ENCODE data around the gene AHI1. TPM values are rescaled to one million over a fixed set of nuclear protein-coding genes. Genes with fewer than 3 reads are reported as not detected.

Gene AHI1
- total RNA-seq, 1 donor from 2014 or later: 14.2 TPM

- Histone ChIP-seq H3K9ac (ENCODE audit: low read length) (peak overlapping the region; percentile 85), H3K27me3 (ENCODE audit: insufficient read depth, low read length) (no peaks in the 10 kb centered on the region), H3K36me3 (ENCODE audit: insufficient read depth, low read length) (no peaks in the 10 kb centered on the region), H3K4me3 (ENCODE audit: insufficient read depth, low read depth, low read length) (peak overlapping the region; percentile 43), H3K27ac (ENCODE audit: low read depth, low read length) (peak overlapping the region; percentile 99), H2AFZ (ENCODE audit: low read depth, low read length) (no peak overlapping the region), H3K9me3 (ENCODE audit: insufficient read depth, low read depth, low read length) (no peaks in the 10 kb centered on the region), H3K79me2 (ENCODE audit: insufficient read depth, low read length) (peaks cover 6% of the 10 kb centered on the region), H3K4me2 (ENCODE audit: low read length) (peak overlapping the region; percentile 83), H4K20me1 (ENCODE audit: insufficient read depth, low read length) (no peaks in the 10 kb centered on the region), H3K4me1 (ENCODE audit: insufficient read depth, low read length) (peaks cover 17% of the 10 kb centered on the region)
- Mint-ChIP-seq H3K4me1 (ENCODE audit: low read depth, unreplicated experiment) (peaks cover 12% of the 10 kb centered on the region), H3K9me3 (ENCODE audit: unreplicated experiment) (no peaks in the 10 kb centered on the region), H3K4me3 (ENCODE audit: unreplicated experiment) (no peak overlapping the region), H3K27me3 (ENCODE audit: low read depth, unreplicated experiment) (no peaks in the 10 kb centered on the region), H3K27ac (ENCODE audit: unreplicated experiment) (peak overlapping the region; percentile 93), H3K36me3 (ENCODE audit: low read depth, unreplicated experiment) (no peaks in the 10 kb centered on the region)
- FAIRE-seq: peak; percentile 65
- TF ChIP-seq CTCF (IDR thresholded peaks at IDR 0.05; ENCODE audit: insufficient read depth, low read depth, low read length) (no peak), EZH2 (IDR thresholded peaks at IDR 0.05; ENCODE audit: insufficient read depth, low read length) (no peak)
- DNase-seq (ENCODE audit: low read depth): peak; percentile 96
Measured at GRCh38 chr6:135358251-135358821, 139.2 kb downstream of the AHI1 start.

- Mint-ChIP-seq H3K4me3 (ENCODE audit: unreplicated experiment) (no peak overlapping the region), H3K4me1 (ENCODE audit: low read depth, unreplicated experiment) (peaks cover 16% of the 10 kb centered on the region), H3K27me3 (ENCODE audit: low read depth, unreplicated experiment) (no peaks in the 10 kb centered on the region), H3K27ac (ENCODE audit: unreplicated experiment) (no peak overlapping the region), H3K9me3 (ENCODE audit: unreplicated experiment) (no peaks in the 10 kb centered on the region), H3K36me3 (ENCODE audit: low read depth, unreplicated experiment) (no peaks in the 10 kb centered on the region)
- no peaks in the 10 kb centered on the region for H3K36me3 ChIP-seq (ENCODE audit: insufficient read depth, low read length)
- H2AFZ ChIP-seq (ENCODE audit: low read depth, low read length): no peak overlapping the region
- H3K4me2 ChIP-seq (ENCODE audit: low read length): no peak overlapping the region
- H3K27me3 ChIP-seq (ENCODE audit: insufficient read depth, low read length): no peaks in the 10 kb centered on the region
- H3K9me3 ChIP-seq (ENCODE audit: insufficient read depth, low read depth, low read length): no peaks in the 10 kb centered on the region
- FAIRE-seq (no peak), DNase-seq (ENCODE audit: low read depth) (no peak)
- no peak for TF ChIP-seq EZH2 (IDR thresholded peaks at IDR 0.05; ENCODE audit: insufficient read depth, low read length)
- TF ChIP-seq CTCF (IDR thresholded peaks at IDR 0.05; ENCODE audit: insufficient read depth, low read depth, low read length): no peak
- H3K79me2 ChIP-seq (ENCODE audit: insufficient read depth, low read length): peaks cover 6% of the 10 kb centered on the region
- H3K4me3 ChIP-seq (ENCODE audit: insufficient read depth, low read depth, low read length): no peak overlapping the region
- no peak overlapping the region for H3K27ac ChIP-seq (ENCODE audit: low read depth, low read length)
- H3K4me1 ChIP-seq (ENCODE audit: insufficient read depth, low read length): peaks cover 14% of the 10 kb centered on the region
- H4K20me1 ChIP-seq (ENCODE audit: insufficient read depth, low read length): no peaks in the 10 kb centered on the region
- no peak overlapping the region for H3K9ac ChIP-seq (ENCODE audit: low read length)
Measured at GRCh38 chr6:135354407-135354806, 143.1 kb downstream of the AHI1 start.

GRCh38 chr6:135353113-135353512, 144.4 kb downstream of the AHI1 start:
- no peaks in the 10 kb centered on the region for H3K9me3 Mint-ChIP-seq (ENCODE audit: unreplicated experiment)
- DNase-seq (ENCODE audit: low read depth): no peak
- H3K27ac Mint-ChIP-seq (ENCODE audit: unreplicated experiment): no peak overlapping the region
- H3K36me3 ChIP-seq (ENCODE audit: insufficient read depth, low read length): no peaks in the 10 kb centered on the region
- peaks cover 5% of the 10 kb centered on the region for H3K4me1 ChIP-seq (ENCODE audit: insufficient read depth, low read length)
- no peaks in the 10 kb centered on the region for H3K9me3 ChIP-seq (ENCODE audit: insufficient read depth, low read depth, low read length)
- no peak for TF ChIP-seq CTCF (IDR thresholded peaks at IDR 0.05; ENCODE audit: insufficient read depth, low read depth, low read length)
- TF ChIP-seq EZH2 (IDR thresholded peaks at IDR 0.05; ENCODE audit: insufficient read depth, low read length): no peak
- H3K27me3 Mint-ChIP-seq (ENCODE audit: low read depth, unreplicated experiment): no peaks in the 10 kb centered on the region
- H4K20me1 ChIP-seq (ENCODE audit: insufficient read depth, low read length): no peaks in the 10 kb centered on the region
- no peaks in the 10 kb centered on the region for H3K36me3 Mint-ChIP-seq (ENCODE audit: low read depth, unreplicated experiment)
- no peak overlapping the region for H3K4me3 Mint-ChIP-seq (ENCODE audit: unreplicated experiment)
- no peak overlapping the region for H3K27ac ChIP-seq (ENCODE audit: low read depth, low read length)
- H3K9ac ChIP-seq (ENCODE audit: low read length): no peak overlapping the region
- no peak overlapping the region for H3K4me2 ChIP-seq (ENCODE audit: low read length)
- FAIRE-seq: no peak
- no peak overlapping the region for H3K4me3 ChIP-seq (ENCODE audit: insufficient read depth, low read depth, low read length)
- H3K79me2 ChIP-seq (ENCODE audit: insufficient read depth, low read length): peaks cover 6% of the 10 kb centered on the region
- H2AFZ ChIP-seq (ENCODE audit: low read depth, low read length): no peak overlapping the region
- peaks cover 5% of the 10 kb centered on the region for H3K4me1 Mint-ChIP-seq (ENCODE audit: low read depth, unreplicated experiment)
- no peaks in the 10 kb centered on the region for H3K27me3 ChIP-seq (ENCODE audit: insufficient read depth, low read length)

All from astrocyte (in vitro differentiated cells and primary cell).